Fibroblast of mammary gland (primary cell): Measurements from ENCODE around the gene CCAR1.
"Not testable (repeated sequence)": the region's sequence is repeated elsewhere in the genome, so short reads cannot be mapped to it uniquely, and the experiment has no call there.

Experiments
- DNase-seq: peaks from one replicate; pipeline ENCODE4 v3.0.0-alpha.2; 2010; ENCODE audit warnings: low read depth
- H3K4me3 ChIP-seq: 2 replicates; pipeline ENCODE4 v1.5.1; 2011; ENCODE audit warnings: low read depth, mild to moderate bottlenecking, low read length, moderate library complexity; ENCODE audit not compliant: control insufficient read depth
- CTCF ChIP-seq: conservative IDR thresholded peaks from 2 replicates; pipeline ENCODE4 v1.5.1; 2011; ENCODE audit warnings: low read depth, low read length, inconsistent platforms; ENCODE audit not compliant: control insufficient read depth, insufficient read depth

Gene CCAR1

DNA sequence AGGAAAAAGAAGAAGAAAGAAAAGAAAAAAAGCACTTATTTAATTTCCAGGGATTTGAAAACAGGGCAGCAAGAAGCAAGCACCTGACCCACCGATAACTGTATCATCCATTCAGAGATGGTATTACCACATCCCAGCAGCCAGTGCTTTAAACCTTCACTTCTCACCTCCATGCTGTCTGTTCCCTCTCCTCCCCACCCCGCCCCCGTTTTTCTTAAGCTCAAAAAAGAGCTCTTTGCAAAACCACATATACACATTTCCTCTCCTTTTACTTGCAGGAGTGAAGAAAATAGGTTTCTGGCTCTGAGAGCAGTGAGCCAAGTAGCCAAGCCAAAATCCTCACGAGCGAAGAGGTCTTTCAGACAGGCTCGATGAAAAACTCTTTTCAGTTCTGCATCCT lies 108.5 kb downstream of the CCAR1 start:
- no peak for DNase-seq
- no peak overlapping the region for H3K4me3 ChIP-seq
- TF ChIP-seq CTCF, result no peak

- no peak for DNase-seq
- no peak for TF ChIP-seq CTCF
- H3K4me3 ChIP-seq, result no peak overlapping the region
Observed at GRCh38 chr10:68829952-68830351, 108.9 kb downstream of the CCAR1 start.

GRCh38 chr10:68831961-68832455 lies 111.0 kb downstream of the CCAR1 start:
- no peak overlapping the region for H3K4me3 ChIP-seq
- no peak for DNase-seq
- no peak for TF ChIP-seq CTCF

DNA sequence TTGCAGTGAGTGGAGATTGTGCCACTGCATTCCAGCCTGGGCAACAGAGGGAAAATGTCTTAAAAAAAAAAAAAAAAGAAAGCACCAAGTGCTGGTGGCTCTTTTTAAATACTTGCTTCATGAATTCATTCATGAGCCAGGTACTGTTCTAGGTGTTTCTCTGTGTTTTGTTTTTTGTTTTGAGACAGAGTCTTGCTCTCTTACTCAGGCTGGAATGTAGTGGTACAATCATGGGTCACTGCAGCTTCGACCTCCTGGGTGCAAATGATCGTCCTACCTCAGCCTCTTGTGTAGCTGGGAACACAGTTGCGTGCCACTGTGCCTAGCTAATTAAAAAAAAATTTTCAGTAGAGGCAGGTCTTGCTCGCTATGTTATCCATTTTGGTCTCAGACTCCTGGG lies 111.6 kb downstream of the CCAR1 start:
- DNase-seq, result no peak
- H3K4me3 ChIP-seq, result no peak overlapping the region
- no peak for TF ChIP-seq CTCF

DNA sequence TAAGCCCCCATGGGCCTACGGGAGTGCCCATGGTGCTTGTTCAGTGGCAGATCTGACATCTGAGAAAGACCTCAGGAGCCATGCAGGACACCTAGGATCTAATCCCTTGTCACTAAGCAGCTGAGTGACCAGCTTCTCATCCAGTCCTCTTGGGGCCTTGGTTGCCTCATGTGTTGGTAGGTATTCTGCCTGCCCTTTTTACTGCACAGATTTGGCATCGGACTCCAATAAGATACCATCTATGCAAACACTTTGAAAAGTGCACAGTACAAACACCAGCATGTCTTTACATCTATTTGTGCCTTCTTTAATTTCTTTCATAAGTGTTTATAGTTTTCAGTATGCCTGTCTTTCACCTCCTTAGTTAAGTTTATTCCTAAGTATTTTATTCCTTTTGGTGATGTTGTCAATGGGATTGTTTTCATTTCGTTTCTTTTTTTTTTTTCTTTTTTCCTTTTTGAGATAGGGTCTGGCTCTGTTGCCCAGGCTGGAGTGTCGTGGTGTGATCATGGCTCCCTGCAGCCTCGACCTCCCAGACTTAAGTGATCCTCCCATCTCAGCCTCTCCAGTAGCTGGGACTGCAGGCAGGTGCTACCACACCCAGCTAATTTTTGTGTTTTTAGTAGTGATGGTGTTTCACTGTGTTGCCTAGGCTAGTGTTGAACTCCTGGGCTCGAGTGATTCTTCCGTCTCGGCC lies 116.7 kb downstream of the CCAR1 start:
- no peak for DNase-seq
- no peak for TF ChIP-seq CTCF
- H3K4me3 ChIP-seq, result no peak overlapping the region

GRCh38 chr10:68840650-68841049 lies 119.6 kb downstream of the CCAR1 start:
- DNase-seq, H3K4me3 ChIP-seq: not testable (repeated sequence)
